AG04449 (cell line): Measurements from ENCODE around the gene SEC61G.

Experiments used
- CTCF ChIA-PET: fragments of 350-600 bp; formaldehyde crosslinking; extraction: SDS; loops from one replicate; lab custom pipeline; 2021; ENCODE audit warnings: antibody characterized with exemption; lab: Yijun Ruan, JAX
- POLR2A ChIA-PET: fragments of 400-600, 350-600 bp; formaldehyde crosslinking; extraction: SDS; loops from one replicate; lab custom pipeline; 2020; ENCODE audit warnings: antibody characterized with exemption, inconsistent platforms; lab: Yijun Ruan, JAX
- DNase-seq: peaks from one replicate; pipeline ENCODE4 v3.0.0-alpha.2; 2010; ENCODE audit warnings: low read depth, low spot score
- H3K4me3 ChIP-seq: 2 replicates; pipeline ENCODE4 v1.5.1; 2011; ENCODE audit warnings: low read depth, mild to moderate bottlenecking, control low read depth, low read length
- CTCF ChIP-seq: IDR thresholded peaks from one replicate; pipeline ENCODE4 v1.5.1; 2011; ENCODE audit warnings: mild to moderate bottlenecking, moderate library complexity, low read length, control low read depth, inconsistent platforms; ENCODE audit not compliant: insufficient read depth; ENCODE audit errors: missing control alignments

SEC61G gene

GRCh38 chr7:54725255-54725654, 33.8 kb downstream of the SEC61G start:
- H3K4me3 ChIP-seq = no peak overlapping the region
- ChIA-PET POLR2A (no interaction called here), CTCF (no interaction called here)
- no peak for TF ChIP-seq CTCF
- DNase-seq = no peak

GRCh38 chr7:54722502-54722901, 36.5 kb downstream of the SEC61G start:
- H3K4me3 ChIP-seq = no peak overlapping the region
- ChIA-PET CTCF (no interaction called here), POLR2A (no interaction called here)
- DNase-seq = no peak
- no peak for TF ChIP-seq CTCF

DNA sequence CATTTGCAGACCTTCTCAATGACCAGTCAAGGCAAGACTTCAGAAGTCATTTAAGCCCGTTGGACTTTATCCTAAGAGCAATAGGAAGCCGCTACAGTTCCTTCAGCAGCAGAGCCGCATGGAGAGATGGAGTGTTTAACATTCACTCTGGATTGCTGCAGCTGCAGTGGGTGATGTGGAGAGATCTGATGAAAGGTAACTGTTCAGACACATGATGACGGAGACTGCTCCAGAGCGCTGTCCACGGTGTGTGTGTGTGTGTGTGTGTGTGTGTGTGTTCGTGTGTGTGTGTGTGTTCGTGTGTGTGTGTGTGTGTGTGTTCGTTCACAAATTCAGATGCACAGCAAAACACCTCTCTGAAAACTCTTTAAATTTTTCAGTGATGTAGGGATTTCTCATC, 37.0 kb downstream of the SEC61G start:
- H3K4me3 ChIP-seq = no peak overlapping the region
- DNase-seq = no peak
- ChIA-PET POLR2A (no interaction called here), CTCF (no interaction called here)
- no peak for TF ChIP-seq CTCF

DNA sequence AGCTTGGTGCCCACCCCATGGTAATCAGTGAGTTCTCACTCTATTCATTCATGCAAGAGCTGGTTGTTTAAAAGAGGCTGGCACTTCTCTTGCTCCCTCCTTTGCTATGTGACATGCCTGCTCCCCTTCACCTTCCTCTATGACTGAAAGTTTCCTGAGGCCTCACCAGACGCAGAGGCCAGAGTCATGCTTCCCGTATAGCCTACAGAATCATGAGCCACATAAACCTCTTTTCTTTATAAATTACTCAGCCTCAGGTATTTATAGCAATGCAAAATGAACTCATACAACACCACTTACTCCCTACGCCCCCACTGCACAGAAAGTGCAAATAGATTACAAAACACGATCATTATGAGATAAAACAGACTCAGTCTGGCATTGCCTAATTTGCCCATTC, 39.0 kb downstream of the SEC61G start:
- ChIA-PET POLR2A (no interaction called here), CTCF (no interaction called here)
- no peak for DNase-seq
- TF ChIP-seq CTCF = no peak
- no peak overlapping the region for H3K4me3 ChIP-seq

GRCh38 chr7:54719425-54719824, 39.6 kb downstream of the SEC61G start:
- no peak for DNase-seq
- no peak overlapping the region for H3K4me3 ChIP-seq
- POLR2A ChIA-PET = no interaction called here
- CTCF ChIA-PET = no interaction called here
- no peak for TF ChIP-seq CTCF

DNA sequence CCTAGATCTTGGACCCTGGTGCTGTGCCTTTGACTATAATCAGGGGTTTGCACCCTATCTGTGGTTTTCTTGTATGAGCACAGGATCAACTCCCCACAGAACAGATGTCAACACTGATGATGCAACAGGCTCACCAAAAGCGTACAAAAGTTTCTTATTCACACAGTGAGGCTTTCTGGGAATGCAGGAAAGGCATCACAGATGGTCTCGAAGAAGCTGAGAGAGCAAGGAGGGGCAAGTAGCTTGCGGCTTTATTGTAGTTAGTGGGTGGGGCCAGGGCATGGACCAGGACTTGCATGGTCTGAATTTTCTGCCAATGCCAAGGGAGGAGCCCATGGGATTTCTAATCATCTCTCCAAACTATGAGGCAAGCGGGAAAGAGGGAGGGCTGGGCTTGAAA, 46.2 kb downstream of the SEC61G start:
- no peak for TF ChIP-seq CTCF
- CTCF ChIA-PET = no interaction called here

More for the DNA sequence above, 46.2 kb downstream of the SEC61G start:
- DNase-seq = no peak
- H3K4me3 ChIP-seq = no peak overlapping the region
- POLR2A ChIA-PET = no interaction called here
